ENCODE measurements around the gene TSGA10. TPM values are rescaled to one million over a fixed set of nuclear protein-coding genes. Genes with fewer than 3 reads are reported as not detected.

TSGA10 gene
- total RNA-seq, 1 experiment from 2014 or later, result 11.6 TPM

DNA sequence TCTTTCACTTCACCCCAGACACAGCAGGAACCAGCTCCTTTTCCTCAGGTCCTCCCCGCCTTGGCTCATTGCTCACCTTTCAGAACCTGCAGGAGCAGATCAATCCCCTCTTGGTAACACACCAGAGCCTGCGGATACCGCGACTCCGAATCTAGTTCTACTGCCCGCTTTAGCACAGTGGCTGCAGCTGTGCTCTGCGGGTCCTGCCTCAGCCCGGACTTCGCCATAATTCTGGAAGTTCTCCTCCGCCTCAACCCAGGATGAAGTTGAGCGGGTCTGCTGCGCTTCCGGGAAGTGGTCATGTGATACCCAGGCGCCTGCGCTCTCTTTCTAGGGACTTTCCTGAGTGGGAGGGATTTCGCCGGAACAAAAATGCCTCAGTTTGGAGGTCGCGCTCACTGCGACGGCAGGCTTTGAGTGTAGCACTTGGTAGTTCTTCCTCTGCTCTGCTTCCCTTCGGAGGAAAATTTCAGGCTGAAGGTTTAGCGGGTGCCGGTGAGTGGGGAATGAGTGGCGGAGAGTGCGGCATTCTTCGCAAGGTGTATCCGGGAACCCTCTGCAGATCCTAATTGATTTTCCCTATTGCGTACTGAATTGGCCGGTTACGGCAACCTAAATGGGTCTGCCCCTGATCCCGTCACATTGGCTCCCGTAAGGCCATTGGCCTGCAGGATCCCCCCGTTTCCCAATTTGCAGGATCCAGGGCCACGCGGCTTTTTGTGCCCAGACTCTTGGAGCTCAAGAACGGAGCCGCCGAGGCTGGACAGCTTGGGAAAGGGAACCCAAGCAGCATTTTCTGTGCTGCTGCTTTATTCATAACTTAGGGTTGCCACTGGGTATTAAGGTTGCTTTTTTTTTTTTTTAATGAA is 26.2 kb upstream of the TSGA10 start, which contains the start of the genes MITD1 and MRPL30:
MITD1 (minus strand) TSS at position 304 of the 869 bp plus-strand sequence; CDS start at position 227, 77 bp downstream.
MRPL30 (plus strand) TSS at position 430 of the 869 bp plus-strand sequence. CDS start 5,020 bp downstream, outside the sequence.
- Mint-ChIP-seq H3K4me3 (ENCODE audit: unreplicated experiment) (peak within 1 kb of the TSS; percentile 87), H3K4me1 (ENCODE audit: insufficient read depth, unreplicated experiment) (peaks cover 30% of the 10 kb centered on the region), H3K9me3 (ENCODE audit: unreplicated experiment) (no peaks in the 10 kb centered on the region), H3K27ac (ENCODE audit: low read depth, unreplicated experiment) (peak within 1 kb of the TSS; percentile 86), H3K27me3 (ENCODE audit: insufficient read depth, unreplicated experiment) (no peaks in the 10 kb centered on the region), H3K36me3 (ENCODE audit: insufficient read depth, unreplicated experiment) (peaks cover 17% of the 10 kb centered on the region)
- ChIA-PET POLR2A (interaction anchor here (0.5 to 4.1 kb wide), 33 partner anchors 9 to 701 kb away, joined by 3 to 154 read pairs (median 3); partner anchors contain the start of genes C2orf15, EIF5B, LIPT1 and REV1), CTCF (interaction anchor here (0.6 to 1.6 kb wide), 8 partner anchors 9 to 503 kb away, joined by 3 to 11 read pairs (median 6); partner anchors contain the start of genes EIF5B and TXNDC9)
- TF ChIP-seq, protein P1, sequence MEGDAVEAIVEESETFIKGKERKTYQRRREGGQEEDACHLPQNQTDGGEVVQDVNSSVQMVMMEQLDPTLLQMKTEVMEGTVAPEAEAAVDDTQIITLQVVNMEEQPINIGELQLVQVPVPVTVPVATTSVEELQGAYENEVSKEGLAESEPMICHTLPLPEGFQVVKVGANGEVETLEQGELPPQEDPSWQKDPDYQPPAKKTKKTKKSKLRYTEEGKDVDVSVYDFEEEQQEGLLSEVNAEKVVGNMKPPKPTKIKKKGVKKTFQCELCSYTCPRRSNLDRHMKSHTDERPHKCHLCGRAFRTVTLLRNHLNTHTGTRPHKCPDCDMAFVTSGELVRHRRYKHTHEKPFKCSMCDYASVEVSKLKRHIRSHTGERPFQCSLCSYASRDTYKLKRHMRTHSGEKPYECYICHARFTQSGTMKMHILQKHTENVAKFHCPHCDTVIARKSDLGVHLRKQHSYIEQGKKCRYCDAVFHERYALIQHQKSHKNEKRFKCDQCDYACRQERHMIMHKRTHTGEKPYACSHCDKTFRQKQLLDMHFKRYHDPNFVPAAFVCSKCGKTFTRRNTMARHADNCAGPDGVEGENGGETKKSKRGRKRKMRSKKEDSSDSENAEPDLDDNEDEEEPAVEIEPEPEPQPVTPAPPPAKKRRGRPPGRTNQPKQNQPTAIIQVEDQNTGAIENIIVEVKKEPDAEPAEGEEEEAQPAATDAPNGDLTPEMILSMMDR (IDR thresholded peaks at IDR 0.05; ENCODE audit: unreplicated experiment), result no peak
- intact Hi-C loops (cut with micrococcal nuclease), result loop anchor here (1.0 to 2.0 kb wide), 3 partner anchors 26 to 309 kb away; partner anchors contain the start of genes LIPT1, REV1, TSGA10 and TXNDC9
- BruUV-seq (replicated peaks), result TSS peak; percentile 76
- DNase-seq (ENCODE audit: unreplicated experiment), result peak; percentile 96

DNA sequence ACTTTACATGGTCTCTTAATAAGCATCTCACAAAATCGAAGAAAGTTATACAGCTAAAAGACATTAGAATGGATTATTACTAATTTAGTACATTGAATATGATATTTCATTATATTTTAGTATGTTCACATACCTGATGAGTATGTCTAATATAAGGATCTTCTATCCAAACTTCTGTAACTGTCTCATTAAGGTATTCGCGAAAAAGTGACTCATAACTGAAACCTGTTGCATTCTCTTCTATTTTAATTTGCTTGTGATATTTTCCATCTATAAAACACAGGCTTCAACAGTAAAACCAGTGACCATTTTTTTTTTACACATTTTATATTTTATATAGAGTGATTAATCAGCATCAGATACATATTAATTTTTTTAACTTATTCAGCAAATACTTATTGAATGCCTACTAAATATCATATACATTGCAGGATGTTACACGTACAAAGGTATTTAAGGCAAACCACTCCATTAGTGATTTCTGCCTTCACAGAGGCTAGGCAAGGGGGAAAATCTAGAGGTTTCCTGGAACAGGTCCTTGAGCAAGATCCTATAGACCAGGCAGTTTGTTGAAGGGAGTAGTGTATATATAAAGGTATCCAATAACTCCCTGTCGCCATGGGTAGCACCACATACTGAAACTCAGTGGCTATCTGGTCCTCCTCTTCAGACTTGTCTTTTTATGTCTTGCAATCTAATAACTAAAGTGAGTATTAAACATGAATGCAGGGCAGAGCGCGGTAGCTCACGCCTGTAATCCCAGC is 16.8 kb upstream of the TSGA10 start:
- DNase-seq (ENCODE audit: unreplicated experiment), result no peak
- Mint-ChIP-seq H3K4me3 (ENCODE audit: unreplicated experiment) (no peak overlapping the region), H3K27ac (ENCODE audit: low read depth, unreplicated experiment) (no peak overlapping the region), H3K9me3 (ENCODE audit: unreplicated experiment) (no peaks in the 10 kb centered on the region), H3K4me1 (ENCODE audit: insufficient read depth, unreplicated experiment) (no peaks in the 10 kb centered on the region), H3K27me3 (ENCODE audit: insufficient read depth, unreplicated experiment) (no peaks in the 10 kb centered on the region), H3K36me3 (ENCODE audit: insufficient read depth, unreplicated experiment) (peaks cover 75% of the 10 kb centered on the region)
- ChIA-PET CTCF (interaction anchor here (0.8 to 1.3 kb wide), 2 partner anchors 9 to 85 kb away, joined by 3 to 4 read pairs; no protein-coding TSS in a partner anchor), POLR2A (interaction anchor here (0.6 to 1.5 kb wide), 5 partner anchors 9 to 69 kb away, joined by 3 read pairs; no protein-coding TSS in a partner anchor)
- TF ChIP-seq, protein P1 (IDR thresholded peaks at IDR 0.05; ENCODE audit: unreplicated experiment), result no peak
- intact Hi-C loops (cut with micrococcal nuclease), result no loop called here
- BruUV-seq (replicated peaks), result no TSS peak

DNA sequence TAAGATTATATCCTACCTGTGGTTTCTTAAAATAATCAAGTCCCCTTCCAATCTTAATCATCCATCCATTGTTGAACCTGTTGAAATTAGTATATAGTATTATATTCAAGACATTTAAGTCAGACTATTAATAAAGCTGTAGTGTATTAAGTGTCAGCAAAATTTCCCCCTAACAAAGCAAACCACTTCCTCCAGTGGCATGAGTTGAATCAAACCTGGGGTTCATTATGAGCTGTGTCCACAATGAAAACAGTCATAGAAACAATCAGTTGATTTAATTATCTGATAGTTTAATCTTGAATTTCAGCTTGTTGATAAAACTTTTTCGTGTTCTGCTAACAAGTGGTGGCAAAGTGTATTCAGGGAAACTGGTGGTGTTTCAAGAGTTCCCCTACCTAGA is 14.8 kb upstream of the TSGA10 start:
- H3K9me3 Mint-ChIP-seq (ENCODE audit: unreplicated experiment), result no peaks in the 10 kb centered on the region
- no peaks in the 10 kb centered on the region for H3K27me3 Mint-ChIP-seq (ENCODE audit: insufficient read depth, unreplicated experiment)
- H3K27ac Mint-ChIP-seq (ENCODE audit: low read depth, unreplicated experiment), result no peak overlapping the region
- POLR2A ChIA-PET, result interaction anchor here (0.7 to 4.5 kb wide), 3 partner anchors 11 to 61 kb away, joined by 3 to 31 read pairs (median 6); partner anchors contain the start of genes LIPT1, MITD1, MRPL30 and TSGA10
- no peak overlapping the region for H3K4me3 Mint-ChIP-seq (ENCODE audit: unreplicated experiment)
- CTCF ChIA-PET, result interaction anchor here (1.9 kb wide), 1 partner anchor 28 kb away, joined by 5 read pairs; the partner anchor contains the start of gene C2orf15
- H3K36me3 Mint-ChIP-seq (ENCODE audit: insufficient read depth, unreplicated experiment), result peaks cover 78% of the 10 kb centered on the region
- TF ChIP-seq, protein P1 (IDR thresholded peaks at IDR 0.05; ENCODE audit: unreplicated experiment), result no peak
- no peaks in the 10 kb centered on the region for H3K4me1 Mint-ChIP-seq (ENCODE audit: insufficient read depth, unreplicated experiment)
- no TSS peak for BruUV-seq (replicated peaks)
- intact Hi-C loops (cut with micrococcal nuclease), result no loop called here
- DNase-seq (ENCODE audit: unreplicated experiment), result no peak
